HG02759 (cell line): Measurements from ENCODE around the gene DENND2A.
"Not testable (repeated sequence)": the region's sequence is repeated elsewhere in the genome, so short reads cannot be mapped to it uniquely, and the experiment has no call there.

Experiments used
- ATAC-seq: cut with Tn5 transposase; IDR thresholded peaks from one replicate; pipeline ENCODE4 v1.9.1; 2021; ENCODE audit warnings: mild to moderate bottlenecking, moderate library complexity; ENCODE audit not compliant: unreplicated experiment

Gene DENND2A

GRCh38 chr7:140650367-140650766 is 9.8 kb upstream of the DENND2A start:
- no peak for ATAC-seq

GRCh38 chr7:140649556-140650205 is 9.1 kb upstream of the DENND2A start:
- no peak for ATAC-seq

GRCh38 chr7:140646931-140647647 is 6.5 kb upstream of the DENND2A start:
- peak; percentile 86 for ATAC-seq

GRCh38 chr7:140645166-140645900 is 4.7 kb upstream of the DENND2A start:
- ATAC-seq = no peak

GRCh38 chr7:140644761-140645160 is 4.1 kb upstream of the DENND2A start:
- ATAC-seq = not testable (repeated sequence)

- ATAC-seq = no peak
These were observed 2.8 kb upstream of the DENND2A start for GRCh38 chr7:140643416-140643815.

GRCh38 chr7:140641524-140642195 is 1.0 kb upstream of the DENND2A start:
- ATAC-seq = no peak

GRCh38 chr7:140640060-140640637 is 464 bp downstream of the DENND2A start:
- peak; percentile 35 for ATAC-seq

GRCh38 chr7:140639366-140640053 is 1.1 kb downstream of the DENND2A start:
- ATAC-seq = no peak

GRCh38 chr7:140638173-140638791 is 2.3 kb downstream of the DENND2A start:
- ATAC-seq = no peak

- ATAC-seq = no peak
These were observed 3.2 kb downstream of the DENND2A start for GRCh38 chr7:140637400-140637799.

GRCh38 chr7:140635816-140636215 is 4.8 kb downstream of the DENND2A start:
- no peak for ATAC-seq

- ATAC-seq = no peak
These were observed 5.3 kb downstream of the DENND2A start for GRCh38 chr7:140635345-140635744.

GRCh38 chr7:140631602-140632001 is 9.0 kb downstream of the DENND2A start:
- ATAC-seq = no peak

- ATAC-seq = no peak
These were observed 9.6 kb downstream of the DENND2A start for GRCh38 chr7:140631021-140631420.

GRCh38 chr7:140625908-140626868 is 14.4 kb downstream of the DENND2A start:
- ATAC-seq = no peak

GRCh38 chr7:140625192-140625558 is 15.4 kb downstream of the DENND2A start:
- ATAC-seq = not testable (repeated sequence)

- no peak for ATAC-seq
These were observed 16.0 kb downstream of the DENND2A start for GRCh38 chr7:140624392-140625191.
